Stimulated activated CD4-positive, alpha-beta T cell treated with anti-CD3 and anti-CD28 coated beads, Interleukin-1b, Interleukin-23, amount 100 ng/mL, for 48 hours (primary cell): Measurements from ENCODE around the gene DNAH1.
A peak's percentile ranks its signal among the peaks of the same experiment; 100 is the strongest.

Experiments
- DNase-seq: peaks from one replicate; pipeline ENCODE4 v3.0.0-alpha.2; 2020

DNAH1 gene

DNA sequence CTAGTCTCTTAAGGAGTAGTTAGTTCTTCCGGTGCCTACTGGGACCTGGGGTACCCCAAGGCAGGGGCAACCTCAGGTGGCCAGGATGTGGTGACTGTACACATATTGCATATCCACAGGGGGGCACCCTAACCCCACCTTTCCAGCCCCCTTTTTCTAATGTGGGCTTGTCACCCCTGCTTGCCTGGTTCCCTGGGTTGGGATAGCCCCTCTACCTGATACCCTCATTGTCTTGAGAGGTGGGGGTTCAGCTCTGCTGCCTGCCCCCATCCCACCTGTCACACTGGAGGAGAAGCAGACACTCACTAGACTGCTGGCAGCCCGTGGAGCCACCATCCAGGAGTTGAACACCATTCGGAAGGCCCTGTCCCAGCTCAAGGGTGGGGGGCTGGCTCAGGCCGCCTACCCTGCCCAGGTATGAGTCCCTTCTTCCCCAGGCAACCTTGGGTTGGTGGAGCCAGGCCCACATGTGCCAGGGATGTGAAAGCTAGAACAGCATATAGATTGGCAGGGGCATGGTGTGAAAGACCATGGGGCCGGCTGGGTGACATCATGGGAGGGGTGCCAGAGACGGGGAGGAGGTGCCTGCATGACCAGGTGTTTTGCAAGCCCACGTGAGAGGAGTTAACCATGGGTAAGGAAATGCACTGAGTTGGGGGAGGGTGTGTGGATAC, 24.5 kb upstream of the DNAH1 start:
- no peak for DNase-seq

DNA sequence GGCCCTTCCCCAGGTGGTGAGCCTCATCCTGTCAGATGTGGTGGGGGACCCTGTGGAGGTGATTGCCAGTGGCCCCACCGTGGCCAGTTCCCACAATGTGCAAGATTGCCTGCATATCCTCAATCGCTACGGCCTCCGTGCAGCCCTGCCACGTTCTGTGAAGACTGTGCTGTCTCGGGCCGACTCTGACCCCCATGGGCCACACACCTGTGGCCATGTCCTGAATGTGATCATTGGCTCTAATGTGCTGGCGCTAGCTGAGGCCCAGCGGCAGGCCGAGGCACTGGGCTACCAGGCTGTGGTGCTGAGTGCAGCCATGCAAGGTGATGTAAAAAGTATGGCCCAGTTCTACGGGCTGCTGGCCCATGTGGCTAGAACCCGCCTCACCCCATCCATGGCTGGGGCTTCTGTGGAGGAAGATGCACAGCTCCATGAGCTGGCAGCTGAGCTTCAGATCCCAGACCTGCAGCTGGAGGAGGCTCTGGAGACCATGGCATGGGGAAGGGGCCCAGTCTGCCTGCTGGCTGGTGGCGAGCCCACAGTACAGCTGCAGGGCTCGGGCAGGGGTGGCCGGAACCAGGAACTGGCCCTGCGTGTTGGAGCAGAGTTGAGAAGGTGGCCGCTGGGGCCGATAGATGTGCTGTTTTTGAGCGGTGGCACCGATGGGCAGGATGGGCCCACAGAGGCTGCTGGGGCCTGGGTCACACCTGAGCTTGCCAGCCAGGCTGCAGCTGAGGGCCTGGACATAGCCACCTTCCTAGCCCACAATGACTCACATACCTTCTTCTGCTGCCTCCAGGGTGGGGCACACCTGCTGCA, 23.7 kb upstream of the DNAH1 start:
- no peak for DNase-seq

- DNase-seq: no peak
These were observed 22.4 kb upstream of the DNAH1 start for GRCh38 chr3:52293491-52294319.

DNA sequence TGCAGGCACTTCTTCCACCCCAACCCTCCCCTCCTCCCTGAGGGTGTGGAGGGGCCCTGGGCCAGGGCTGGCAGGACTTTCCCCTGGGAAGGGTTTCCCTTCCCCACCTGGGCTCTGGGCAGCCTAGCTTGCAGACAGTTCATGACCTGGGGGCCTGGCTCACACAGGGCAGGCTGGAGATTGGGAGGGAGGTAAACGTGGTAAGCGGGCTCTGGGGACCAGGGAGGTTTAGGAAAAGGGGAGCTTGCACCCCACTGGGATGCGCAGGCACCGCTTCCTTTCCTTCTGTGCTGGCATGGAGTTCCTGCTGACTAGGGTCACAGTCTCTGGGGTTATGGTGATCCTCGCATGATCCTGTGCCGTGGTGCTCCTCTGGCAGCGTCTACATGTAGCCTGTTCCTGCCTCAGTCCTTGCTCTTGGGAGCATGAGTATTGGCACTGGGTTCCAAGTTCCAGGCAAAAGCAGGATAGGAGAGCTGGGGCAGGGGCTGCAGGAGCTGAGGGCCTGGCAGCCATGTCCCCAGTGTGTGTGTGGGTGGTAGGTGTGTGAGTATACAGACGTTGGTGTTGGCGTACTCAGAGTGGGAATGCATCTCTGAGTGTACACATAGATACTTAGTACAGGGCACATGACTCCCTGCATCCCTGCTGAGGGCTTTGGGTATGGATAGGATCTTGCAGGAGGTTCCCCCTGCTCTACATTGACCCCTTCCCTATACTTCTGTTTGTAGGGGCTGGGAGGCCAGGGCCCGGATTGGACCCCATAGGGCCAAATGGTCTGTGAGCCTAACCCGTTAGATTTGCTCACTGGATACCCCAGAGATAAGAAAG, 21.6 kb upstream of the DNAH1 start:
- no peak for DNase-seq

DNA sequence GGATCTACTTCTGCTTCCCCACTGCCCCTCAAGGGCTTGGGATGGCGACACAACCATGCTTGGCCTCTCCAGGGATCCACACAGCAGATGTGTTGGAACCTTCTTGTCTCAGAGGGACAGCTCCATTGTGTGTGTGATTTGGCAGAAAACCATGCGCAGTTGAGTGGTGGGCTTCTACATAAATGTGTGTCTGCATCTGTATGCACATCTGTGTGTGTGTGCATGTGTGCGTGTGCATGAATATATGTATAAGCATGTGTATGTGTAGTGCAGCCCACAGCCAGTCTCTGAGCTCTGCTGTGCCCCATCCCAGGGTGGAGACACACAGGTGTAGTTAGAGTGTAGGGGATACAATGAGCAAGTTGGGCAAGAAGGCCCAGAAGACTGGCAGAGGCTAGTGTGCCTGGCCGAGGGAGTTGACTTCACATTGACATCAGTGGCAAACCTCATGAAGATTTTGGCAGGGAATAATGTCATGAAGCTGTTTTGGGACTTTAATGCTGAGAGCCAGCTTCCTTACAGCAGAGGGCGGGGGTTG, 20.4 kb upstream of the DNAH1 start:
- DNase-seq: no peak

- no peak for DNase-seq
These were observed 18.6 kb upstream of the DNAH1 start for GRCh38 chr3:52297242-52298148.

DNA sequence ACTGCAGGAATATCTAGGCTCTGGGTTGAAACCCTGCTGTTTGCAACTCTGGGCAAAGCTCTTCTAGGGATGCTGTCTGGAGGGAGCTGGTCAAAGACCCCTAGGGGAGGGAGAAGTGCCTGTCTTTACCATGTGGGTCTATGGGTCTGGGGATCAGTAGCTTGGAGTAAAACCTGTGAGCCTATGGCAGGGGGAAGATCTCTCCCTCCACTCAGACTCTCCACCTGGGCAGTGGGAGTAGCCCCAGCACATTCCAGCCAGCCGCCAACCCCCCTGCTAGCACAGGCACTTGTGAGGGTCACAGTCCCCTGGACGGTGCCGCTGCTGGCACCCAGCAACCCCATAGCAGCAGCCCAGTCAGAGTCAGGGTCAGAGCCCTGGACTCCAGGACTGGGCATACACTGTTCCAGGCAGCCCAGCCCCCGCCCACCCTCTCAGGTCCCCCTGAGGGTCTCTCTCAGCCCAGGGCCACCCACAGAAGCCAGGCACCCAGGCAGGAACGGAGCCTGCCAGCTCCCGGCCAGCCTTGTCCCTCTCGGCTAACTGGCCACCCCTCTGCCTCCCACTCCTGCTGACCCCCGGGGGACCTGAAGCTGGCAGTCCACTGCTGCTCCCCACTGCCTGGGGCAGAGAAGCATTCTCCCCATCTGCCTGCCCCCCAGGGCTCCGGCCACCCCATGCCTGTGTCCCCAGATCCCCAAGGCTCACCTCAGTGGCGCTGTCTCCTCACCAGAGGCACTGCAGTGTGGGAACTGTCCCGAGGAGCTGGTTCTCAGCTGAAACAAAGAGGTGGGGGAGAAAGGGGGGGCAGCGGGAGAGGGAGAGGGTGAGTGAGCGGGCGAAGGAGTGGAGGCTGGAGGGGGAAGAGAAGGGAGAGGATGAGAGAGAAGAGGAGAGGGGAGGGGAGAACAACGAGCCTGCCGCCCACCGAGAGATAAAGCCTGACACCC, 17.7 kb upstream of the DNAH1 start:
- no peak for DNase-seq

- no peak for DNase-seq
These were observed 16.8 kb upstream of the DNAH1 start for GRCh38 chr3:52299247-52299878.

DNA sequence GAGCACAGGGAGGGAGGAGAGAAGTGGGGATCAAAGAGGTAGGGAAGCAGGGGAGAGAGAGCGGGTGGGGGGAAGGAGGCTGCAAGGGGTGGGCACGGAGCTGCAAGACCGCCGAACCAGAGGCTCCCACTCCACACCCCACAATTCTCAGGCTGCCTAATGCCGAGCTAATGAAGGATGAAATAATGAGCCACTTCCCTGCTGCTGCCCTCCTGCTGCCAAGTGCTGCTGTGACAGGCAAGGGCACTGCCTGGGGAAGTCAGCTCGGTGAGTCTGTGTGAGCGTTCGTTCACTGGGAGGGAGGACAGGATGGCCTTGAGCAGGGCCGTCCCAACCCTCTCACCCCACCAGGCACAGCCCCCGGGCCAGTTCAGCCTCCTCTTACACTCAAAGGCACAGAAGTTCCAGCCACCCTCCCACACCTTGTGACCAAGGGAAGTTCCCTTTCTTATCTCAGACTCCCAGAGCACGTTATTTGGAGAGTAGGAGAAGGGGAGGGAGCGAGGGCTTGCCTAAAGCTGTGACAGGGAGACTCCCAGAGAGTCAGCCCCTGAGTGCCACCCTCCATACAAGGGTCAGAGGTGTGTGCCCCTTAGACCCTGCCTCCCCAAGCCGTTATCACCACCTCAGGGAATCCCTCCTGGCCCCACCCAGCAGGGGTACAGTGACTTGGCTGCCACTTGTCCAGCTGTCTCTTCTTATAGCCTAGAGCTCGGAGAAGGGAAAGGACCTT, 16.1 kb upstream of the DNAH1 start:
- no peak for DNase-seq

- DNase-seq: no peak
These were observed 13.5 kb upstream of the DNAH1 start for GRCh38 chr3:52302426-52303145.

DNA sequence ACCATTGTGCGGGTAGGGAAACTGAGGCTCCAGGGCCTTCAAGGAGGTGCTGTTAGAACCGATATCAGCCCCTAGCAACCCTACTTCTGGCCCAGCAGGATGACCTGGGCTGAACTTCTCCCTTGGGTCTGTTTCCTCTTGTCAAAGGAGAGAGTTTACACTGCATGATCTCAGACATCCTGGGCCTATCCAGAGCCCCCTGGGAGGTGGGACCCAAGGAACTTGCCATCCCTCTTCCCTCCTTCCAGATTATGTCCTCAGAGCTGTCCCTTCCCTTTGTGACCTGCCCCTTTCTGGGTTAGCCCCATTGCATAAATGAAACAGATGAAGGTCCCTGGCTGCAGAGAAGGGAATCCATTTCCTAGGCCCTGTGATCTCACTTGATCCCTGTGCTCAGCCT, 12.3 kb upstream of the DNAH1 start:
- no peak for DNase-seq

GRCh38 chr3:52305926-52306325, 10.2 kb upstream of the DNAH1 start:
- DNase-seq: no peak

GRCh38 chr3:52306978-52307377, 9.1 kb upstream of the DNAH1 start:
- DNase-seq: no peak

DNA sequence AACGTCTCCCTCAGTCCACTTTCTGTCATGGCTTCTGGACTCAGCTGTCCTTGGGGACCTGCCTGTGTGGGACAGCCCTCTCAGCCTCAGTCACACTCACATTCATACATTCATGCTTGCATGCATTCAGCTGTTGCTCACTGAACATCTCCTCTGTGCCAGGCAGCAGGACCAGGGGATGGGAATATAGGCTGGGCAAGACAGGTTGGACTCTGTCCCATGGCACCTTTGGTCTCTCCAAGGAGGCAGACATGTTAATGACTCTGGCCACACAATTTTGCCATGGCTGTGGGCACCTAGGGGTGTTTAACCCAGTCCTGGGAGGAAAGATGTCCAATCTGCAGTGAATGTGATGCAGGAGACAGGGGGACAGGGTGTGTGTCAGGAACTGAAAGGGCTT, 7.8 kb upstream of the DNAH1 start:
- DNase-seq: no peak

- peak; percentile 34 for DNase-seq
These were observed 5.1 kb upstream of the DNAH1 start for GRCh38 chr3:52310861-52311575.

GRCh38 chr3:52311576-52312119, 4.5 kb upstream of the DNAH1 start:
- DNase-seq: no peak

DNA sequence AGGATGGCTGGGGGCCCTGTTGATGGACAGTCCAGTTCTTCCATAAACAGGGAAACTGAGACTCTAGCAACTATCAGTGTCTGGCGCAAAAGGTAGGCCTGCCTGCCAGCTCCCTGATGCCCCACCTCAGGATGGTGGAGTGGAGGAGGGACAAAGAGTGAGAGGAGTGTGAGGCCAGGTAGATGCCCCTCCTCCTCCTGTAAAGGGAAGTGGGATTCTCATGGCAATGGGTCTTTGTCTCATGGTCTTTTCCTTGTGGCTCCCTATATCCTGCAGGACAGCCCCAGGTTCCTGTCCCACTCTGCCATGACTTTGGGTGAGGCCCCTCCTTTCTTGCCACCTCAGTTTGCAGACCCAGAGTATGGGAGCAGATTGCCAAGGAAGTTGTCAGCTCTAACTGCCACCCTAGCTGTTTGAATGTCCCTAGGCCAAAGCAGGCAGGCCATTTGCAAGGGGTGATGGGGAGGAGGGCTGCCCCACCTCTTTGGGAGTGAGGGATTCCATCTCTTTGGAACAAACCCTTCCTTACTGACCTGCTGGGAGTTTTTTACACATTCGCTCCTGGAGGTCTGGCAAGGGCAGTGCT, 2.8 kb upstream of the DNAH1 start:
- DNase-seq: no peak
